T-helper 9 cell (primary cell): ENCODE results near the gene DLST.

Experiments
- DNase-seq: peaks from one replicate; pipeline ENCODE4 v3.0.0-alpha.2; 2020
- total RNA-seq, 2 donors: gene quantifications; one replicate each; lab custom pipeline; 2026; lab: John Stamatoyannopoulos, UW

DLST gene
- total RNA-seq: 93.4 to 109 reads per million in 2 donors

DNA sequence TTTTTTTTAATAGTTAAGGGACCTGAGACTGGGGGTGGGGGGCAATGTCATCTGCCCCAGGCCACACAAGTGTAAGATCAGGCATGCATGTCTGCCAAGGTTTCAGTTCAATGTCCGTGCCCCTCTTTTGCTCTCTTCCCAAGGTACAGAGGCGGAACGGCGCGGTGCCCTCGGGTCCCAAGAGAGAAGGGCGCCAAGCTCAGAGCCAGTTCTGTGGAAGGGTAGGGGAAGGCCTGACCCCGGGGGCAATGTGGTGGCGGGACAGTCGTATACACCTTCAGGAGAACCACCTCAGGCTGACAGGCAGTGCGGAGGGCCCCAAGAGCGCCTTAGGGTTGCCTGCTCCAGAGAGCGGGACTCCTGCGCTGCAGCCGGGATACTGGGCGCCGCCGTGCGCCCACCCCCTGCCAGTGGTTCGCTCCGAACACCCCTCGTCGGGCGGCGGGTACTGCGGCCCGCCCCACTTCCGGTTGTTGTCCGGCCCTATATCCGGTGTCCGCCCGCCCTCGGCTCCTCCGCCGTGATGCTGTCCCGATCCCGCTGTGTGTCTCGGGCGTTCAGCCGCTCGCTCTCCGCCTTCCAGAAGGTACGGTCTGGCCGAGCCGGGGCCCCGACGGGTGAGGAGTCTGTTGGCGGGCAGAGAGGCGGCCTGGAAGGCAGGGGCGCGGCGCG lies at the start of gene DLST:
DLST (plus strand) TSS at position 486 of the 672 bp plus-strand sequence; CDS start at position 524, 38 bp downstream.
- DNase-seq: peak; percentile 77

DNA sequence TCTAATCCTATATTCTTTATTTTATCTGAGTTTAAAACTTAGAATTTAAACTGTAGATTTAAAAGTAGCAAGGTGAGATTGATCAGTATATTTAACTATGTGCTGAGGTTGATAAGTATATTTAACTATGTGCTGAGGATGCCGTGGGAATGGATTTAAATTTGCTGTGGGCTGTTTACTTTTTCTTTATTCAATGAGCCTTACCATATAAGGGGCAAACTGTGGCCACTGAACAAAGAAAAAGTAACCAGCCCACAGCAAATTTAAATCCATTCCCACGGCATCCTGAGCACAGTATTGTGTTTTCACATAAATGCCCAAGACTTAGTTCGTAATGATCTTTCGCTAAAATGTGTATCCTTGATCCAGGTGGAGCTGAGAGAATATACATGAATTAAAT lies 48.9 kb upstream of the DLST start:
- no peak for DNase-seq

DNA sequence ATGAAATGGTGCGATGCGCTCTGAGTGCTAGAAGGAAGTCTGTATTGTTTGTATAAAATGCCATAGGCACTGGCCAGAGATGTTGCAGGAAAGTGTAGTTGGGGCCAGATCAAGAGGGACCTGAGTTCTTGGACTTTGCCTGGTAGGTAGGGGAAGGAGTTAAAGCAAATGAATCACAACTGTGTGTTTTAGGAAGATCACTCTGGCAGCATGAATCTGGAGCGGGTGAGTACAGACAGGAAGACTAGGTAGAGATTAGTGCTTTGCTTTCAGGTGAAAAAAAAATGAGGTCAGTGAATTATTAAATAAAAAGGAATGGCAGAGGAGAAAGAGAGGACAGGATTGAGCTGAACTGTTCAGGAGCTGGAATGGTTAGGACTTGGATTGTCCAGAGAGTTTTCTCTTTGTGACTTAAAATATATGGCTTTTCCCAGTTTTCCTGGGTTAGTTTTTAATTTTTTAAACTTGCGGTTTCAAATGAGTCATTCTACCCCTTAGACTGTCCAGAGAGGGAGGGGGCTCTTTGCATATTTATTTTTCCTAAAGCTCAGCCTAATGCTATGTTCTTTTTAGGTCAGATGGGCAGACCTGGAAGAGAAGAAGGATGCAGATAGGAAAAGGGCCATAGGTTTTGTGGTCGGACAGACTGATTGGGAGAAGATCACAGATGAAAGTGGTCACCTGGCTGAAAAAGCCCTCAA lies 46.9 kb upstream of the DLST start:
- no peak for DNase-seq

- no peak for DNase-seq
These were observed 46.0 kb upstream of the DLST start for GRCh38 chr14:74835645-74836250.

- no peak for DNase-seq
These were observed 45.3 kb upstream of the DLST start for GRCh38 chr14:74836251-74836960.

- DNase-seq: no peak
These were observed 43.5 kb upstream of the DLST start for GRCh38 chr14:74838166-74838565.

DNA sequence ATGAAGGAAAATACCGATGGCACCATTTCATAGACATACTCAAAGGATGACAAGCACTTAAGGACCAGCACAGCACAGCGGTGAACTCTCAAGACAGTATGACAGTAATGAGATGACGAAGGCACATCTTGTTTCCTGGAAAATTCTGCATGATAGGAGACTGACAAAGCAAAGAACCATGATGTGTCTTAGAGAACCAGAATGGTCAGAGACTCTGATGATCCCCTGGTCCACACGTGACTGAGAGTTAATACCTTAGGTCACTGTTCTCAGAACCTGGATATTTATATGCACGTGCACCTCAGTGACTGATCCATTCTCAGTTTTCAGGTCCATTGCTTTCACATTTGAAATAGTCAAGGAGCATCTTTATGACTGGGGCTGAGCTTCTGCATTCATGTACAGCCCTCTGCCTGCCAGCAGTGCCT lies 41.1 kb upstream of the DLST start:
- no peak for DNase-seq

DNA sequence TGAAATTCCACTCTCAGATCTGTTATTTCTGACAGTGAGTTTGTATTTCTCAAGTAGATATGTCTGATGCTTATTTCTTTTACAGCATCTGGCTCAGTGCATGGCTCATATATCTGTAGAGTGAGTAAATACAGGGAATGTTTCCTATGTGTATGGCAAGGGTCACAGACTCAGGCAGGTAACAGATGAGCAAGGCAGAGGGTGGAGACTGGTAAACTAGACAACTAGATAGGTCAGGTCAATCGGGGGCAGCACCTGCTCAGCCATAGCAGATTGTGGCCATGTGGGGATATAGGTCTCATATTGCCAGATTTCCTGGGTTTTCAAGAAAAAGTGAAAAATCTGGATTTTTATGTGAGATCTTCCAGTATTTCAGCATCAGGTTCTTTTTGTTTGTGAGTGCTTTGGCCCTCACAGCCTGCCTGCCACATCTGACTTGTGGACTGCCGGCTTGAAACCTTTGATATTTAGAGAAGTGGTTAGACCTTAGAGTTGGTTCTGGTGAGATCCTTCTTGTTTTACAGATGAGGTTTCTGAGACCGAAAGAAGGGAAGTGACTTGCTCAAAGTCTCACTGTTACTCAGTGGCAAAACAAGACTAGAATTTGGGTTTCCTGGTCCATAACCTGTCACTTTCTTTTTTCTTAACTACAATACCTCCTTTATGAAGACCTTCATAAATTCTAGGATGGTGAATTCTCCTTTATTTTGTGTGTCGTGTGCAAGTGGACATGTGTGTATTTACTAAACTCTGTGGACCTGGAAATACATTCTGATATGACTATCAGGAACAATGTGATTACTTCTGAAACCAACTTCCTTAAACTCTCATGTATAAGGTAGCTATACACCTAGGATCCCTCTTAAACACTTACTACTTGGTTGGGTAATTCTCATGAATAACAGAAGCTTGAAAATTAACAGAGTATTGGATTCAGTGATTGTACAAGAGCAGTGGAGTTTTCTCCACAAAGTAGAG lies 40.2 kb upstream of the DLST start:
- no peak for DNase-seq

DNA sequence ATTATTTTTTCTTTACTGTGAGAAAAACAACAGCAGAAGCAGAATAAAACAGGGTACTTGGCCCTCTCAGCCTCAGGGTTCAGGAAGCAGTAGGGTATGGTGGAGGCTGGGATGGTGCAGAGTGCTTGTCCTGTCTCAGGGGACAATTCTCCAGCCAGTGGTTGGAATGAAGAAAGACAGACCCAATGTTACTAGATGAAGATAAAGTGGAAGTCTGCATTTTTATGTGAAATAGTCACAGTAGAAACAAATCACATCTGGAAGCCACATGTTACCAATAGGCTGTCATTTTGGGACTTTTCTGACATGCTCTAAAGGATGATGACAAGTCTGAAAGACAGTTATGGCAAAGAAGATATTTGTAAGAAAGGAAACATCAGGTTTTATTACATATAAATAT lies 38.1 kb upstream of the DLST start:
- DNase-seq: no peak

- DNase-seq: no peak
These were observed 35.5 kb upstream of the DLST start for GRCh38 chr14:74846168-74846567.

DNA sequence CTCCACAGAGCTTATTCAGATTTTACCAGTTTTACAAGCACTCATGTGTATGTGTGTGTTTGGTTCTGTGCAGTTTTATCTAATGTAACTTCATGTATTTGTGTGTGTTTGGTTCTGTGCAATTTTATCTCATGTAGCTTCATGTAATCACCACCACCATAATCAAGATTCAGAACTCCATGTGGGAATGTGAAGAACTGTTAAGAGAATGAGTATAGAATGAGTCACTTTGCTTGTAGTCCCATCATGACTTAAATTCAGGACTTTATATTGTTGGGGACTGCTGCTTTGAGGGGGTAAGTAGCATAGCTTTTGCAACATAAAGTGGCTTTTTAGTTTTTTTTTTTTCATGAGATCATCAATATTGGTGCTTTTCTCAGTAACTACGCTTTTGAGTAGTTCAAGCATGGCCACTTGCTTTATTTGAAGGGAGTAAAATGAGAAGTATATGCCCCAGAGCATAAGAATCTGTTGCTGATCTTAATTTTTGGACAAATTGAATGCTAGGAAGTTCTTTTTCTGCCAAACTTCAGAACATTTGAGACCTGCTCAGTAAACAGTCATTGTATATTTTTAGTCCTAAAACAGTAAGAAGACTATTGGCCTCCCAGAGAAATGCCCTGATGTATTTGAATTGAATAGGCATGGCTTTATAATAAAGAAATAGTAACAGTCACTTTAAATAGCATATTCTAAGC lies 34.6 kb upstream of the DLST start:
- DNase-seq: no peak

GRCh38 chr14:74848768-74849167 lies 32.9 kb upstream of the DLST start:
- no peak for DNase-seq

- DNase-seq: no peak
These were observed 28.7 kb upstream of the DLST start for GRCh38 chr14:74852922-74853530.

- DNase-seq: no peak
These were observed 28.1 kb upstream of the DLST start for GRCh38 chr14:74853581-74853980.

DNA sequence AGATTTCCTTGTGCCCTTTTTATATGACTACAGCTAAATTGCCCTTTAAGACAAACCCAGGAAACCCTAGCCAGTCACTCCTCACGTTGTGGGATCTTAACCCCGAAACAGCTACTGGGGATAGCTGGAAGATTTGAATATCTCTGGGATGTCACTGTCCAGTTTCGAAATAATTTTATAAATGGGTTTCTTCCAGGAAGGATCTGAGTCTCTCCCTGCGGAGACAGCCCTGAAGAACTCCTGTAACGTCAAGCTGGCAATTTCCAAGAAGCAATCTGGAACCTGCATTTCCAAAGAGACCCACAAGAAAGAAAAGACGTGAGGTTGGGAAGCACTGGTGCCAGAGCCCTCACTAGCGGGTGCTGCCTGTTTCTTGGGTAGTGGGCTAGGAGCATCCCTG lies 26.7 kb upstream of the DLST start:
- no peak for DNase-seq

DNA sequence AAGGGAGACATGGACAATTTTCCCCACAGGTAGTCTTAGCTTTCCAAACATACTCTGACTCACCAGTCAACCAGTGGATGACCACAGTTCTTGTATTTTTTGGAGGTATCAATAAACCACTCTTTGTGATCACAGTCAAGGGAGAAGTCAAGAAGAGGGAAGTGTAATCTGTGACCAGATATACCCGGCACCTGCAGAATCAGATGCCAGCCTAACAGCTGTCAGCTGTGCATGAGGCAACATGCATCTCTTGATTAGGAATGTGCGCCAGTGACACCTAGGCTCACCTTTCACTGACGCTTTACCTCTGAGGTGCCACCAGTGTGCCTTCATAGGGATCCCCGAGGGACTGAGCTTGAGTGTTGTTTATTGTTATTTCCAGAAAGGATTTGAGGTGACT lies 25.8 kb upstream of the DLST start:
- DNase-seq: no peak

DNA sequence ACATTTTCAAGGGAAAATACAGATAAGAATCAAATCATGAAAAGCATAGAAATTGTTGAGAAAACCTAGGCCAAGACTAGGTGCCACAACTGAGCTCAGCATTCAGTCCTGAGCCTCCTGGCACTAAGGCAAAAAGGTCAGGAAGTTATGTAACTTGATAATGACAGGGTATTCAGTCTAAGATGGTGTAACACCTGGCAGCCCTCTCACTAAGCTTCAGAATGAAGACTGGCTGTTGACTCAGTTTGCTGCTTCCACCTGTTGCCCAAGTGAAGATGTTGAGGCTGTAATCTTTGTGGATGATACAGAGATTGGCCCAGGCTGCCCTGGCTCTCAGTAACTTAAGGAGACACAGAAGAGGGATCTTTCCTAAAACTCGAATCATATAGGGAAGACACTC lies 25.4 kb upstream of the DLST start:
- no peak for DNase-seq

DNA sequence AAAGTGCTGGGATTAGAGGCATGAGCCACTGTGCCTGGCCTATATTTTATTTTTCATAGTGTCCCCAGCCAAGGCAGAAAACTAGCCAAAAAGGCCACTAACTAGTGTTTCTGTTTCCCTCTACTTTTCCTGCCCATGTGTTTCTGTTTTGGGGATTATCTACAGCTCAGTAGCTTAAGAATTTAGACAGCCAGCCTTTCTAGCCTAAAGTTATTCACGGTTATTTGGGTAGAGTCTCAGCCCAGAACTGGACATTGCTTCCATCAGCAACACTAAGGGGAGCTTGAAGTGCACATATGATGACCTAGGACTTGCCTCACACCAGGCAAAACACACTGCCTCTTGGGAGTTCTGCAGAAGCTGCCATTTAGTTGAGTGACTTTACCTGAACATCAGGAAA lies 23.7 kb upstream of the DLST start:
- no peak for DNase-seq

DNA sequence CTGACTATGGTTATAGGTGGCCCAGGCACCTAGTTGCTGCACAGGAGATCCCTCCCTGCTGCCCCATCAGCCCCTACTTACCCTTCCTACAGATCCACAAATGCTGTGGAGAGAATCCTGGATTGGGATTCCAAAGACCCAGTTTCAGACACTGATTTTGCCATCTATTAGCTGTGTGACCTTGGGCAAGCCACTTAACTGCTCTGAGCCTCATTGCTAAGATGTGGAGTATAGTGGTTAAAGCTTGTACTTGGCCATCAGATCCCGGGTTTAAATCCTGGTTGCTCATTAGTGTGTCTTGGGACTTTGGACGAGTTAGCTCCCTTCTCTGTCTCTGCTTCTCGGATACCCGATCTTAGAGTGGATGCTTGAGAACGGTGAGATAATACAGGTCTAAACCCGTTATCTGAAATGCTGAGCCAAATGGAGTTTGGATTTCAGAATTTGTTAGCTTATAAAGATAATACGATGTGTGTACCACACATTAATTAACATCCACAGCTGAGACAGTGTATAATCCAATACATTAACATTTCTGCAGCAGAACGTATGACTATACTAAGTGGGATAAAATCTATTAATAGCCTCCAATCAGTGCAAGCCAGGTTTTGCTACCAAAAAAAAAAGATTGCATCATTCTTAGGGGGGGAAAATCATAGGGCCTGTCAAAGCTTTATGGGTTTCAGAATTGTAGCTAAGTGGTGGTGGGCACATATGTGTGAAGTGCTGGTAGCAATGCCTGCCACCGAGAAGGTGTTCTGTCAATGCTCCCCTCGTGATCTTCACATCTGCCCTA lies 21.8 kb upstream of the DLST start:
- DNase-seq: no peak
